IMR-90 (cell line): ENCODE measurements around the gene SLC7A7.

ENCODE experiments used
- CEBPB ChIP-seq: IDR thresholded peaks from 2 replicates; pipeline ENCODE4 v1.6.1; 2012; ENCODE audit warnings: low read depth, low read length, improper control_type of control experiment
- CTCF ChIP-seq: conservative IDR thresholded peaks from 2 replicates; pipeline ENCODE4 v1.5.1; 2012; ENCODE audit warnings: mild to moderate bottlenecking, low read depth, low read length, improper control_type of control experiment
- SMC3 ChIP-seq: fragments of 150-350 bp; IDR thresholded peaks from 2 replicates; pipeline ENCODE4 v1.6.1; 2016; ENCODE audit warnings: low read depth, mild to moderate bottlenecking, antibody characterized with exemption, low read length, moderate library complexity

- TF ChIP-seq CEBPB (no peak), SMC3 (no peak), CTCF (no peak)
These were observed 41.8 kb downstream of the SLC7A7 start for GRCh38 chr14:22773162-22774010.
